H1 (cell line): ENCODE results near the gene KRT5. TPM values are rescaled to one million over a fixed set of nuclear protein-coding genes. Genes with fewer than 3 reads are reported as not detected.

Source experiments
- CTCF ChIA-PET: fragments of 300-600 bp; sonication (Branson Sonifier 250); formaldehyde crosslinking; loops from one replicate; lab custom pipeline; 2021; ENCODE audit not compliant: partially characterized antibody; lab: Charles Lee
- POLR2A ChIA-PET: fragments of 300-600 bp; sonication (Branson Sonifier 250); formaldehyde crosslinking; loops from one replicate; lab custom pipeline; 2021; ENCODE audit warnings: inconsistent platforms; ENCODE audit not compliant: partially characterized antibody; lab: Charles Lee
- DNase-seq, 2 experiments: peaks; one replicate each; pipeline versions ENCODE4 v3.0.0 to v3.0.0-alpha.2; 2010 to 2022; ENCODE audit warnings: low spot score in 2 of 2, low read depth in 1 of 2, mixed read lengths in 1 of 2
- FAIRE-seq: peaks from 2 replicates; lab custom pipeline; 2011; peaks lifted over from hg19 to GRCh38; lab: Jason Lieb, UNC
- H2AFZ ChIP-seq: 2 replicates; pipeline ENCODE4 v1.8.1; 2012; ENCODE audit warnings: low read length, inconsistent platforms
- H2AK5ac ChIP-seq: 2 replicates; pipeline ENCODE4 v1.6.1; 2013; ENCODE audit warnings: low read depth, low read length
- H2BK120ac ChIP-seq: replicated peaks from 2 replicates; pipeline ENCODE3; 2013; ENCODE audit warnings: low read depth, low read length, inconsistent platforms
- H2BK12ac ChIP-seq: 2 replicates; pipeline ENCODE4 v1.6.1; 2013; ENCODE audit warnings: low read depth, low read length
- H2BK15ac ChIP-seq: 2 replicates; pipeline ENCODE4 v1.6.1; 2013; ENCODE audit warnings: low read length
- H2BK20ac ChIP-seq: 2 replicates; pipeline ENCODE4 v1.6.1; 2013; ENCODE audit warnings: low read length
- H2BK5ac ChIP-seq: 2 replicates; pipeline ENCODE4 v1.6.1; 2013; ENCODE audit warnings: low read depth, low read length
- H3K14ac ChIP-seq: 2 replicates; pipeline ENCODE4 v1.6.1; 2013; ENCODE audit warnings: inconsistent platforms; ENCODE audit not compliant: insufficient read length
- H3K18ac ChIP-seq: 2 replicates; pipeline ENCODE4 v1.6.1; 2013; ENCODE audit warnings: low read length; ENCODE audit errors: extremely low read depth
- H3K23ac ChIP-seq: 2 replicates; pipeline ENCODE4 v1.6.1; 2013; ENCODE audit warnings: inconsistent platforms; ENCODE audit not compliant: insufficient read length
- H3K23me2 ChIP-seq: 2 replicates; pipeline ENCODE4 v1.6.1; 2013; ENCODE audit warnings: low read depth, low read length
- H3K27ac ChIP-seq: 2 replicates; pipeline ENCODE4 v1.6.1; 2011; ENCODE audit warnings: low read depth, low read length, inconsistent platforms
- H3K27me3 ChIP-seq, 4 experiments: replicated peaks in 1 of 4; 1 replicate in 1 of 4; 2 replicates in 3 of 4; pipeline versions ENCODE4 v1.6.1 to v1.8.1; 2011 to 2013; ENCODE audit warnings: low read length in 3 of 4, mild to moderate bottlenecking in 3 of 4, inconsistent platforms in 2 of 4, mixed read lengths in 2 of 4, moderate library complexity in 1 of 4; ENCODE audit not compliant: control insufficient read depth in 3 of 4, insufficient read depth in 3 of 4; ENCODE audit errors: extremely low read depth in 1 of 4
- H3K36me3 ChIP-seq, 4 experiments: 2 replicates each; pipeline versions ENCODE4 v1.6.1 to v1.8.1; 2011 to 2013; ENCODE audit warnings: mild to moderate bottlenecking in 4 of 4, low read length in 3 of 4, moderate library complexity in 2 of 4, control low read depth in 1 of 4, inconsistent platforms in 1 of 4; ENCODE audit not compliant: insufficient read depth in 4 of 4, control insufficient read depth in 2 of 4
- H3K4ac ChIP-seq: replicated peaks from 2 replicates; pipeline ENCODE3; 2013; ENCODE audit warnings: low read length, low read depth, mixed read lengths, inconsistent platforms; ENCODE audit not compliant: insufficient read length
- H3K4me1 ChIP-seq, 4 experiments: replicated peaks in 1 of 4; 1 replicate in 1 of 4; 2 replicates in 3 of 4; pipeline versions ENCODE4 v1.6.1 to v1.8.1; 2011 to 2013; ENCODE audit warnings: low read length in 3 of 4, inconsistent platforms in 2 of 4, mixed read lengths in 1 of 4; ENCODE audit not compliant: insufficient read depth in 4 of 4, control insufficient read depth in 3 of 4
- H3K4me2 ChIP-seq, 2 experiments: 2 replicates each; pipeline versions ENCODE4 v1.6.1 to v1.8.1; 2011 to 2013; ENCODE audit warnings: low read depth in 2 of 2, low read length in 2 of 2, control low read depth in 1 of 2, inconsistent platforms in 1 of 2, mild to moderate bottlenecking in 1 of 2; ENCODE audit not compliant: insufficient read depth in 1 of 2
- H3K4me3 ChIP-seq, 4 experiments: fragments of 200-600, 300-600 bp in 1 of 4; sonication (generic), shearing (Covaris generic), sonication (Bioruptor Twin) in 1 of 4; 2 replicates each; pipeline versions ENCODE4 v1.5.1 to v1.8.1; 2011 to 2016; ENCODE audit warnings: low read length in 4 of 4, low read depth in 3 of 4, control low read depth in 2 of 4, inconsistent platforms in 2 of 4, mild to moderate bottlenecking in 2 of 4, mixed read lengths in 1 of 4, moderate library complexity in 1 of 4; ENCODE audit not compliant: insufficient read depth in 2 of 4; ENCODE audit errors: extremely low read depth in 1 of 4
- H3K56ac ChIP-seq: replicated peaks from 2 replicates; pipeline ENCODE3; 2013; ENCODE audit warnings: low read depth, mild to moderate bottlenecking, mixed read lengths, low read length, inconsistent platforms; ENCODE audit not compliant: insufficient read length
- H3K79me1 ChIP-seq: 2 replicates; pipeline ENCODE4 v1.6.1; 2013; ENCODE audit warnings: low read depth, low read length, control low read depth
- H3K79me2 ChIP-seq, 2 experiments: 2 replicates each; pipeline versions ENCODE4 v1.6.1 to v1.8.1; 2012 to 2013; ENCODE audit warnings: low read length in 2 of 2, mild to moderate bottlenecking in 2 of 2, inconsistent platforms in 1 of 2; ENCODE audit not compliant: insufficient read depth in 2 of 2, control insufficient read depth in 1 of 2
- H3K9ac ChIP-seq, 4 experiments: replicated peaks in 1 of 4; 1 replicate in 1 of 4; 2 replicates in 3 of 4; pipeline versions ENCODE4 v1.6.1 to v1.8.1; 2011 to 2013; ENCODE audit warnings: low read depth in 3 of 4, low read length in 3 of 4, control low read depth in 2 of 4, mild to moderate bottlenecking in 2 of 4, moderate library complexity in 2 of 4, inconsistent platforms in 1 of 4; ENCODE audit errors: extremely low read depth in 1 of 4
- H3K9me3 ChIP-seq, 2 experiments: 2 replicates each; pipeline versions ENCODE4 v1.6.1 to v1.8.1; 2012 to 2013; ENCODE audit warnings: mild to moderate bottlenecking in 2 of 2, moderate library complexity in 2 of 2, control low read depth in 1 of 2, inconsistent platforms in 1 of 2, low read depth in 1 of 2, low read length in 1 of 2, mixed read lengths in 1 of 2; ENCODE audit not compliant: insufficient read depth in 2 of 2
- H4K20me1 ChIP-seq, 2 experiments: replicated peaks in 1 of 2; 2 replicates each; pipeline versions ENCODE3 to v1.8.1; 2011 to 2013; ENCODE audit warnings: inconsistent platforms in 2 of 2, low read length in 2 of 2, mild to moderate bottlenecking in 1 of 2; ENCODE audit not compliant: insufficient read depth in 2 of 2, control insufficient read depth in 1 of 2
- H4K5ac ChIP-seq: 2 replicates; pipeline ENCODE4 v1.6.1; 2013; ENCODE audit warnings: low read length, low read depth, mixed read lengths, inconsistent platforms; ENCODE audit not compliant: insufficient read length
- H4K8ac ChIP-seq: 2 replicates; pipeline ENCODE4 v1.8.0; 2013; ENCODE audit warnings: mild to moderate bottlenecking, moderate library complexity, low read length, inconsistent platforms; ENCODE audit not compliant: insufficient read depth; ENCODE audit errors: extremely low read depth
- H4K91ac ChIP-seq: replicated peaks from 2 replicates; pipeline ENCODE3; 2013; ENCODE audit warnings: low read length, mixed read lengths, inconsistent platforms; ENCODE audit not compliant: insufficient read length
- KDM5A ChIP-seq: fragments of 200-600 bp; IDR thresholded peaks from 2 replicates; pipeline ENCODE4 v1.7.1; 2012; ENCODE audit warnings: mild to moderate bottlenecking, low read length, inconsistent platforms, mixed read lengths
- MAFK ChIP-seq: IDR thresholded peaks from 2 replicates; pipeline ENCODE4 v1.6.1; 2012; ENCODE audit warnings: low read depth, mild to moderate bottlenecking, improper control_type of control experiment, low read length
- POLR2A ChIP-seq, 2 experiments: IDR thresholded peaks; 1 replicate in 1 of 2; 2 replicates in 1 of 2; pipeline ENCODE4 v1.6.1; 2011; ENCODE audit warnings: low read depth in 2 of 2, low read length in 2 of 2, mild to moderate bottlenecking in 2 of 2; ENCODE audit errors: control extremely low read depth in 1 of 2
- TAF1 ChIP-seq: IDR thresholded peaks from 2 replicates; pipeline ENCODE4 v1.6.1; 2011; ENCODE audit warnings: mild to moderate bottlenecking, low read depth, low read length
- WGBS, 2 experiments: shearing (Covaris generic) in 1 of 2; methylation state at CpG; one replicate each; pipeline versions ENCODE4 v1.1.6 to v1.1.7; 2013 to 2015; ENCODE audit warnings: low lambda C conversion rate in 2 of 2, mixed read lengths in 2 of 2, inconsistent platforms in 1 of 2, low coverage in 1 of 2, missing lambda C conversion rate in 1 of 2; ENCODE audit not compliant: insufficient replicate concordance in 2 of 2, insufficient coverage in 1 of 2, insufficient read length in 1 of 2; ENCODE audit errors: extremely low coverage in 1 of 2, missing lambda C conversion rate in 1 of 2; 5-methylcytosine and 5-hydroxymethylcytosine counted together
- polyA plus RNA-seq, 7 experiments: library from polyadenylated mRNA; depleted of rRNA in 3 of 7; stranded (reverse) in 5 of 7; unstranded in 2 of 7; fragments of >200 nt in 5 of 7; fragments of 200-250 nt in 2 of 7; gene quantifications; 1 replicate in 5 of 7; 2 replicates in 1 of 7; 4 replicates in 1 of 7; pipeline versions ENCODE4 v1.2.1 to v1.2.3, GENCODE V29; 2011 to 2013; ENCODE audit warnings: missing spikeins in 2 of 7, mixed read lengths in 2 of 7
- total RNA-seq: library from RNA; stranded (reverse); fragmentation: NEBNext Ultra II Directional; extraction: Animal tissue kit (Norgen Biotek cat#: 25700); gene quantifications from 2 replicates; pipeline ENCODE4 v1.2.1, GENCODE V29; 2021

Gene KRT5
- total and polyA plus RNA-seq, 2 of the 8 experiments (the other 6 are each of a cell fraction or from before 2014, with no cell fraction given) = 0.18 TPM; not detected in 1

DNA sequence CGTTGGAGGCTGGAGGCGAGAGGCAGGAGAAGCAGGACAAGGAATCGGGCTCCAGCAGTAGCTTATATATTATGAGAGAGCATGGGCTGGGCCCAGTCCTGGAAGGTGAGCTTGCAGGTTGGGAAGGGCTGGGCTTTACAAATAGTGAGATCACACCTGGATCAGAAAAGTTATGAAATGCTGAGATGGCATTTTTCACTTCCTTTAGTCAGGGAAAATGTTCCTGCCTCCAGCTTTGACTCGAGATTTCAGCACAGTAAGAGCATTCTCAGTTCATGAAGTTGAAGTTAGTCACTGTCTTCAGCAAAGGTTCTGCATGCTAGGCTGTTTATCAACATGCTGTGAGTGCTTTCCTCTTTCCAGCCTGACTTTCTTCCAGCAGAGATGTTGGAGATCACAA is 46.4 kb downstream of the KRT5 start, which contains the start of gene KRT6C:
Gene KRT6C (minus strand): TSS at position 38 of the 400 bp plus-strand sequence. CDS start 68 bp downstream, outside the sequence.
- Histone ChIP-seq H3K23ac (no peak within 1 kb of the TSS), H3K18ac (no peak within 1 kb of the TSS), H3K4me2 (no peak within 1 kb of the TSS), H3K14ac (no peak within 1 kb of the TSS), H3K27me3 (no peaks in the 10 kb centered on the region), H4K8ac (no peak within 1 kb of the TSS), H2BK15ac (no peak within 1 kb of the TSS), H2BK5ac (no peak within 1 kb of the TSS), H3K79me2 (no peaks in the 10 kb centered on the region), H3K36me3 (no peaks in the 10 kb centered on the region), H4K5ac (no peak within 1 kb of the TSS), H2BK20ac (no peak within 1 kb of the TSS), H2AFZ (no peak within 1 kb of the TSS), H3K23me2 (no peaks in the 10 kb centered on the region), H3K4me3 (no peak within 1 kb of the TSS), H3K56ac (no peak within 1 kb of the TSS), H4K20me1 (no peaks in the 10 kb centered on the region), H3K4me1 (no peaks in the 10 kb centered on the region), H2AK5ac (no peak within 1 kb of the TSS), H3K79me1 (no peaks in the 10 kb centered on the region), H2BK12ac (no peak within 1 kb of the TSS), H4K91ac (no peak within 1 kb of the TSS), H2BK120ac (no peak within 1 kb of the TSS), H3K9ac (no peak within 1 kb of the TSS), H3K4ac (no peak within 1 kb of the TSS), H3K9me3 (no peaks in the 10 kb centered on the region; a peak in 2 of 4 replicates), H3K27ac (no peak within 1 kb of the TSS)
- DNase-seq = no peak
- no peak for TF ChIP-seq KDM5A
- TF ChIP-seq POLR2A (IDR thresholded peaks at IDR 0.05; ENCODE audit: control extremely low read depth in 1 of 2, low read depth in 2 of 2, low read length in 2 of 2) = no peak
- TF ChIP-seq MAFK = peak; percentile 41; the same call in 1 of the 2 replicates
- no peak for TF ChIP-seq TAF1
- 92% methylated on average over 4 of the region's 4 CpGs; no CpG with 5 or more reads in 1 of the 2 experiments for WGBS, 2 experiments
- ChIA-PET POLR2A (no interaction called here), CTCF (interaction anchor here (0.6 to 1.6 kb wide), 3 partner anchors 70 to 392 kb away, joined by 3 to 4 read pairs (median 4); no protein-coding TSS in a partner anchor)
- FAIRE-seq = no peak
